ENCODE results near the gene GPLD1.

DNA sequence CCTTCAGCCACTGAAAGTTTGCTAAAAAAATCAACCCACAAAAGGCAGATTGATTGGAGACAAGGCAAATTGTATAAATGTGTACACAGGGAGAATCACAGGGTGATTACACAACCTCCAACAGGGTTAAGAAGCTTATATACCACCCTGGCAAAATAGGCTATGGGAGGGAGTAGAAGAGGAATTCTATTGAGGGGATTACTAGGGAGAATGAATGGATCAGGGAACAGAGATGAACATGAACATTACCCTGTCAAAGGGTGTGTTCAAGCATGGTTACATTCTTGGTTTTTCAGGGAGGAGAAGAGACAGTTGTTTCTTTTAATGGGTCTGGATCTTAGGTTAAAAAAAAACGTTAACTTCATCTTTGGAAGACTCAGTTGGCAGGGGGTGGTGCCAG lies 91.7 kb downstream of the GPLD1 start:
- TF ChIP-seq, protein P1, sequence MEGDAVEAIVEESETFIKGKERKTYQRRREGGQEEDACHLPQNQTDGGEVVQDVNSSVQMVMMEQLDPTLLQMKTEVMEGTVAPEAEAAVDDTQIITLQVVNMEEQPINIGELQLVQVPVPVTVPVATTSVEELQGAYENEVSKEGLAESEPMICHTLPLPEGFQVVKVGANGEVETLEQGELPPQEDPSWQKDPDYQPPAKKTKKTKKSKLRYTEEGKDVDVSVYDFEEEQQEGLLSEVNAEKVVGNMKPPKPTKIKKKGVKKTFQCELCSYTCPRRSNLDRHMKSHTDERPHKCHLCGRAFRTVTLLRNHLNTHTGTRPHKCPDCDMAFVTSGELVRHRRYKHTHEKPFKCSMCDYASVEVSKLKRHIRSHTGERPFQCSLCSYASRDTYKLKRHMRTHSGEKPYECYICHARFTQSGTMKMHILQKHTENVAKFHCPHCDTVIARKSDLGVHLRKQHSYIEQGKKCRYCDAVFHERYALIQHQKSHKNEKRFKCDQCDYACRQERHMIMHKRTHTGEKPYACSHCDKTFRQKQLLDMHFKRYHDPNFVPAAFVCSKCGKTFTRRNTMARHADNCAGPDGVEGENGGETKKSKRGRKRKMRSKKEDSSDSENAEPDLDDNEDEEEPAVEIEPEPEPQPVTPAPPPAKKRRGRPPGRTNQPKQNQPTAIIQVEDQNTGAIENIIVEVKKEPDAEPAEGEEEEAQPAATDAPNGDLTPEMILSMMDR (IDR thresholded peaks at IDR 0.05 in 2 of 3, conservative IDR thresholded peaks at IDR 0.05 in 1 of 3; ENCODE audit: insufficient read depth in 2 of 3, low read depth in 1 of 3, low read length in 3 of 3) = no peak
- TF ChIP-seq ZNF24 (IDR thresholded peaks at IDR 0.05) = no peak
- TF ChIP-seq FOXK2 (conservative IDR thresholded peaks at IDR 0.05 in 1 of 2, IDR thresholded peaks at IDR 0.05 in 1 of 2; ENCODE audit: low read depth in 2 of 2) = no peak
- no peak for TF ChIP-seq ZNF311 (CRISPR knock-in tag; IDR thresholded peaks at IDR 0.05)
- no peak for TF ChIP-seq ZNF282 (CRISPR knock-in tag; IDR thresholded peaks at IDR 0.05)
- TF ChIP-seq NFIC (IDR thresholded peaks at IDR 0.05) = no peak
- no peak for TF ChIP-seq HNRNPLL (IDR thresholded peaks at IDR 0.05; ENCODE audit: low read depth, low read length, poor library complexity, severe bottlenecking)
- TF ChIP-seq JUN (IDR thresholded peaks at IDR 0.05; ENCODE audit: borderline replicate concordance, low read depth, low read length) = no peak
- TF ChIP-seq JUN (CRISPR knock-in tag; IDR thresholded peaks at IDR 0.05; ENCODE audit: borderline replicate concordance) = no peak
- no peak for TF ChIP-seq EP400 (IDR thresholded peaks at IDR 0.05)
